Activated CD8-positive, alpha-beta memory T cell treated with anti-CD3 and anti-CD28 coated beads, Interleukin-2, amount 50 U/mL, for 4 hours (primary cell): ENCODE measurements around the gene ANKRD11.
"Not testable (repeated sequence)": the region's sequence is repeated elsewhere in the genome, so short reads cannot be mapped to it uniquely, and the experiment has no call there.

Source experiments
- DNase-seq: peaks from one replicate; pipeline ENCODE4 v3.0.0-alpha.2; 2020

The ANKRD11 gene

GRCh38 chr16:89256651-89257254 lies 233.6 kb downstream of the ANKRD11 start:
- peak; percentile 88 for DNase-seq

- DNase-seq: no peak
These were observed 236.6 kb downstream of the ANKRD11 start for GRCh38 chr16:89253548-89254287.

GRCh38 chr16:89248196-89248982 lies 242.0 kb downstream of the ANKRD11 start:
- no peak for DNase-seq

GRCh38 chr16:89247734-89248075 lies 242.7 kb downstream of the ANKRD11 start:
- not testable (repeated sequence) for DNase-seq

- peak; percentile 95 for DNase-seq
These were observed 243.2 kb downstream of the ANKRD11 start for GRCh38 chr16:89246903-89247733.

GRCh38 chr16:89246383-89246902 lies 243.9 kb downstream of the ANKRD11 start:
- no peak for DNase-seq

- no peak for DNase-seq
These were observed 245.6 kb downstream of the ANKRD11 start for GRCh38 chr16:89244754-89245153.

GRCh38 chr16:89244264-89244663 lies 246.1 kb downstream of the ANKRD11 start:
- DNase-seq: not testable (repeated sequence)

GRCh38 chr16:89243664-89244063 lies 246.7 kb downstream of the ANKRD11 start:
- DNase-seq: no peak

- no peak for DNase-seq
These were observed 247.6 kb downstream of the ANKRD11 start for GRCh38 chr16:89242795-89243200.

- DNase-seq: peak; percentile 70
These were observed 249.0 kb downstream of the ANKRD11 start for GRCh38 chr16:89241187-89242007.

- no peak for DNase-seq
These were observed 252.6 kb downstream of the ANKRD11 start for GRCh38 chr16:89237733-89238132.

GRCh38 chr16:89233678-89234490 lies 256.5 kb downstream of the ANKRD11 start:
- no peak for DNase-seq

GRCh38 chr16:89232107-89232506 lies 258.3 kb downstream of the ANKRD11 start:
- no peak for DNase-seq

- DNase-seq: no peak
These were observed 260.1 kb downstream of the ANKRD11 start for GRCh38 chr16:89230255-89230654.

GRCh38 chr16:89224665-89225064 lies 265.7 kb downstream of the ANKRD11 start:
- DNase-seq: no peak

- no peak for DNase-seq
These were observed 267.4 kb downstream of the ANKRD11 start for GRCh38 chr16:89222931-89223330.

- DNase-seq: no peak
These were observed 268.8 kb downstream of the ANKRD11 start for GRCh38 chr16:89221604-89222003.

- no peak for DNase-seq
These were observed 271.0 kb downstream of the ANKRD11 start for GRCh38 chr16:89219365-89219764.
